ELF-1 (cell line): ENCODE data around the gene SNX9.
"Not testable (repeated sequence)": the region's sequence is repeated elsewhere in the genome, so short reads cannot be mapped to it uniquely, and the experiment has no call there.

ENCODE experiments used
- DNase-seq: peaks from one replicate; pipeline ENCODE4 v3.0.0-alpha.2; 2016; ENCODE audit warnings: low read depth, low spot score

SNX9 gene

GRCh38 chr6:157823001-157823527 lies at the start of gene SNX9:
Gene SNX9, plus strand, starts transcription at chr6:157823246. Its CDS starts 189 bp downstream, at chr6:157823435.
- peak; percentile 60 for DNase-seq

- no peak for DNase-seq
Observed at GRCh38 chr6:157773248-157773773, 49.7 kb upstream of the SNX9 start.

- DNase-seq, result no peak
Observed at GRCh38 chr6:157774153-157775135, 48.6 kb upstream of the SNX9 start.

GRCh38 chr6:157775376-157775775 lies 47.7 kb upstream of the SNX9 start:
- DNase-seq, result no peak

GRCh38 chr6:157777344-157777743 lies 45.7 kb upstream of the SNX9 start:
- DNase-seq, result no peak

GRCh38 chr6:157778719-157779118 lies 44.3 kb upstream of the SNX9 start:
- DNase-seq, result no peak

GRCh38 chr6:157779705-157780604 lies 43.1 kb upstream of the SNX9 start:
- DNase-seq, result no peak

GRCh38 chr6:157785636-157786035 lies 37.4 kb upstream of the SNX9 start:
- no peak for DNase-seq

GRCh38 chr6:157786221-157786620 lies 36.8 kb upstream of the SNX9 start:
- no peak for DNase-seq

- DNase-seq, result no peak
Observed at GRCh38 chr6:157787080-157787479, 36.0 kb upstream of the SNX9 start.

GRCh38 chr6:157788180-157788579 lies 34.9 kb upstream of the SNX9 start:
- DNase-seq, result no peak

- DNase-seq, result no peak
Observed at GRCh38 chr6:157789297-157789696, 33.7 kb upstream of the SNX9 start.

GRCh38 chr6:157789861-157790260 lies 33.2 kb upstream of the SNX9 start:
- DNase-seq, result peak; percentile 65

- no peak for DNase-seq
Observed at GRCh38 chr6:157790548-157791160, 32.4 kb upstream of the SNX9 start.

- DNase-seq, result no peak
Observed at GRCh38 chr6:157791450-157791849, 31.6 kb upstream of the SNX9 start.

- no peak for DNase-seq
Observed at GRCh38 chr6:157792671-157793070, 30.4 kb upstream of the SNX9 start.

GRCh38 chr6:157794012-157794411 lies 29.0 kb upstream of the SNX9 start:
- DNase-seq, result not testable (repeated sequence)

- no peak for DNase-seq
Observed at GRCh38 chr6:157795841-157796240, 27.2 kb upstream of the SNX9 start.

GRCh38 chr6:157798851-157799250 lies 24.2 kb upstream of the SNX9 start:
- DNase-seq, result no peak

GRCh38 chr6:157799561-157799960 lies 23.5 kb upstream of the SNX9 start:
- not testable (repeated sequence) for DNase-seq
